ENCODE data around the gene NFYA.

NFYA gene

DNA sequence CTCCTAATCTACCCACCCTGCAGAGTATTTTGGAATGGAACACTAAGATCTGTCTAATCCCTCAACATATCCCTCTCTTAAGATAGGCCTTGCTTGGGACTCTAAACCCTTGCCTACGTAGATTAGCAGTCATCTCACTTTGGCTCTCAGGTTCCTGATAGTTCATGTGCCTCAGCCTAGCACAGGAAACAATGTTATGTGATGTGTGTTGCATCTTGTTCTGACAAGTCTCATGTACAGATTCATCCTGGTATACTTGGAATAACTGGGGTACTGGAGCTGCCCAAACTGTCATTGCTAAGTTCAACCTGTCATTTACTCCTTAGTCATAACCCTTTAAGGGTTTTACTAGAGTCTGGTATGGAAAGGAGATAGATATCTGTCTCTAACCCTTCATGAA is 47.3 kb downstream of the NFYA start:
- DNase-seq (ENCODE audit: low spot score): no peak

DNA sequence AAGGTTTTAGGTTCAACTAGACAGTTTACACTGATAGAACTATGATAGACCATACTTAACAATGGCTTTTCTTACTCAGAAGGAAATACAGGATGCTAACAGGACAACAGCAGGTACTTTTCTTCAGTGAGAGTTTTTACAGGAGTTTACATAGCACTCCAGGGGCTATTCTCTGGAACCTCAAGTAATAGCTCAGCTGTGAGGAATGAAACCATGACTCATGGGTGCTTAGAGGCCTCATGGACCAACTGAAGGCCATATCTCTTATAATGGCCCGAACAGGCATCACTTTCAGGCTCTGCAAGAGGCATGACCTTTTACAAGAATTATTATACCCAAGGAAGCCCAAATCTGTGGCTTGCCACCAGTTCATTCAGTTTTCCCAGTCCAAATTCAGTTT is 49.6 kb downstream of the NFYA start:
- DNase-seq (ENCODE audit: low spot score): no peak

DNA sequence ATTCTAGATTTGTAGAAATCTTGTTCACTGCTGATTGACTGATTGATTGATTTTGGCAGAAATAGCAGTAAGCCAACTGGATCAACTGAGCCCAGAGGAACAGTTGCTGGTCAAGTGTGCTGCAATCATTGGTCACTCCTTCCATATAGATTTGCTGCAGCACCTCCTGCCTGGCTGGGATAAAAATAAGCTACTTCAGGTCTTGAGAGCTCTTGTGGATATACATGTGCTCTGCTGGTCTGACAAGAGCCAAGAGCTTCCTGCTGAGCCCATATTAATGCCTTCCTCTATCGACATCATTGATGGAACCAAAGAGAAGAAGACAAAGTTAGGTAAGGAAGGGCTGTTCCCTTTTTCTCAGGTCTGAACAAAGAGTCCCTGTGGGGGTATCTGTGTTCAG is 50.1 kb downstream of the NFYA start:
- no peak for DNase-seq (ENCODE audit: low spot score)

DNA sequence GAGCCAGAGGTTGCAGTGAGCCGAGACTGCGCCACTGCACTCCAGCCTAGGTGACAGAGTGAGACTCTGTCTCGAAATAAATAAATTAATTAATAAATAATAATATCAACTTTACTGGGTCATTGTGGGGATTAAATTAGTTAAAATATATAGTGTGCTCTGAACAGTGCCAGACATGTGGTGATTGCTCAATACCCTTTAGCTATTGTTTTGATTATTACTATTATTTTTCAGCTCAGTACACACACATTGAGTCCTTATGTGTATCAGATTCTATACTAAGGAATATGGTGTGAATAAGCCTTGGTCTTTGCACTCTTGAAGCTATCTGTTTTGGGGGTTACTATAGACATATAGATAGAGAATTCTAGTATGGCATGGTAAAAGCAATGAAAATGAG is 52.5 kb downstream of the NFYA start:
- DNase-seq (ENCODE audit: low spot score): no peak

DNA sequence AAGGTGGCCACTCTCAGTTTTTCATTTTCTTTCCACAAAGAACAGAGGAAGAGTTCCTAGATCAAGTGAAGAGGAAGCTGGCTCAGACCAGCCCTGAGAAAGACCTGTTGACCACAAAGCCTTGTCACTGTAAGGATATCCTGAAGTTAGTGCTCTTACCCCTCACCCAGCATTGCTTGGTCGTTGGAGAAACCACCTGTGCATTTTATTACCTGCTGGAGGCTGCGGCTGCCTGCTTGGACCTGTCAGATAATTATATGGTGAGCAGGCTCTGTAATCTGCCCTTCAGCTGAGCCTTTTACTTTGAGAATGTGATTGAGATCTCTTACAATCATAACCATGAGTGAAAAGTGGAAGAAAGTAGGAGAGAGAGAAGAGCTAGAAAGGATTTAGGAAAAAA is 59.5 kb downstream of the NFYA start:
- DNase-seq (ENCODE audit: low spot score): no peak

DNA sequence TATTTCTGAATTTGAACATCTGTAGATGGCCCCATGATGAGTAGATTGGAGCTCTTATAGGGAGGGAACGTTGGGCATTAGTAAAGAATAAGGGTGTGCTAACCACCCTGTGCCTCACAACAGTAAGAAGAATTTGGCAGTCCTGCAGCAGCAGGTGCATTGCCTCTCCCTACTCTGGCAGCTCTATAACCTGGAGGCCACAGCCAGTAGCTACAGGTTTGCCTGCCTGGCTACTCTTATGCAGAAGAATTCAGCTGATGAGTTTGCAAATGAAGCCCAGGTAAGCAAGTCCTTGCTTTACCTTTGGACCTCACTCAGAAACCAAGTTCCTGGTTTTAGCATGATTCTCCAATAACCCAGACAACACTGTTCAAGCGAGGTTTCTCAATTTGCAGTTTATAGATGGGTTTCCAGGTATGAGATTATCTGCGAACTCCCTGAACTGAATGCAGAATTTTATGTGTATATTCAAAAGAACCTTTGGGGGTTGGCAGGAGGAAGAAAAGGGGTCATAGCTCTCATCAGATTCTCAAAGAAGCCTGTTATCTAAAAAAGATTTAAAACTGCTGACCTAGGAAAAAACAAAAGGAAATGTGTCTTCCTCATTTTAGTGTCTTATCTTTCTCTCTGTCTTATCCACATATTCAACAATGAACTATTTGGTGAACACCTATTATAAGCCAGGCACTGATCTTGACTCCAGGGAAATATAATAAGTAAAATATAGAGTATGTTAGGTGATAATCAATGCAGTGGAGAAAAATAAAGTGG is 62.5 kb downstream of the NFYA start:
- no peak for DNase-seq (ENCODE audit: low spot score)

DNA sequence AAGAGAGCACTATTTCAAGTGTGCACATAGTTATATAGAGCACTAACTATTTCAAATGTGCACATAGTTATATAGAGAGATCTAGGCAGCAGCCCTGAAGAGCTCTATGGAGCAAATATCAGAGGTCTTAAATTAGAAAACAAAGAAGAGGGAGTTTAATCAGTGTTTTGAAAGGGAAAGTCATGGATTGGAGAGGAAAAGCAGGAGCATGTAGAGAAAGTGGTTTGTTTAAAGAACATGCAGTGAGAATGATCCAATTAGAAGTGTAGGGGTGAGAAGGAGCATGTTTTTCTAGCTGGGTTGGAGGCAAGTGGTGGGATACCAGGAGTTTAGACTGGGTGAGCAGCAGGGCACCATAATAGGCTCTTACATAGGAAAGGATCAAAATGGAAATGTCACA is 64.1 kb downstream of the NFYA start:
- no peak for DNase-seq (ENCODE audit: low spot score)

DNA sequence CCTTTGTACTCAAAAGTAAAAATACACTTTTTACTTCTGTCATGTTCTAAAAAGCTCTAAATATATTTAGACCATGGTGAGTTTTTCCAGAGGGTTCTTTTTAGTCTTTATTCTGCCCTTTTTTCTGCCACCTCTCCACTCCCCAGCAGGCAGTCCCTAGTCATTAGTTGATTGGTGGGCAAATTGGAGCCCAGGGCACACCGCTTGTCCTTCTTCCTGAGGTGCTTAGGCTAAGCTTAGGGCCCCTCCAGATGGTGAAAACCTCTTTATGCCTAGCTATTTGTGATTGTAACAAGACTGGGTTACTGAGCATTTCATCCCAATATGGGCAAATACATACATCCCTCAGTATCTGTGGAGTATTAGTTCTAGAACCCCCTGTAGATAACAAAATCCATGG is 75.1 kb downstream of the NFYA start:
- no peak for DNase-seq (ENCODE audit: low spot score)
